Type B pancreatic cell (in vitro differentiated cells): ENCODE results near the gene ZNF28. TPM values are rescaled to one million over a fixed set of nuclear protein-coding genes. Genes with fewer than 3 reads are reported as not detected.
"Not testable (repeated sequence)": the region's sequence is repeated elsewhere in the genome, so short reads cannot be mapped to it uniquely, and the experiment has no call there.

Experiments
- DNase-seq: peaks from one replicate; pipeline ENCODE4 v3.0.0; 2021; ENCODE audit warnings: mixed read lengths; ENCODE audit not compliant: unreplicated experiment; ENCODE audit errors: extremely low spot score
- H3K27ac Mint-ChIP-seq: 2 replicates; pipeline ENCODE4 v1.8.0; 2021; ENCODE audit warnings: mild to moderate bottlenecking, mixed read lengths
- H3K27me3 Mint-ChIP-seq: 2 replicates; pipeline ENCODE4 v1.8.0; 2021; ENCODE audit warnings: mixed read lengths
- H3K36me3 Mint-ChIP-seq: 2 replicates; pipeline ENCODE4 v1.8.0; 2021; ENCODE audit warnings: mixed read lengths
- H3K4me1 Mint-ChIP-seq: one replicate; pipeline ENCODE4 v1.8.0; 2021; ENCODE audit warnings: mixed read lengths; ENCODE audit not compliant: unreplicated experiment
- H3K4me3 Mint-ChIP-seq: 2 replicates; pipeline ENCODE4 v1.8.0; 2021; ENCODE audit warnings: mild to moderate bottlenecking, mixed read lengths
- H3K9me3 Mint-ChIP-seq: 2 replicates; pipeline ENCODE4 v1.8.0; 2021; ENCODE audit warnings: mixed read lengths
- CTCF ChIP-seq: fragments of 200-600 bp; sonication (generic); conservative IDR thresholded peaks from 2 replicates; pipeline ENCODE4 v1.5.0; 2021; ENCODE audit warnings: antibody characterized with exemption, mild to moderate bottlenecking
- total RNA-seq: library from RNA; stranded (reverse); gene quantifications from 2 replicates; pipeline ENCODE4 v1.2.1, GENCODE V29; 2021; ENCODE audit warnings: low replicate concordance

The ZNF28 gene
- total RNA-seq, 1 donor from 2014 or later: 23.0 TPM

- no peak for DNase-seq
Measured at GRCh38 chr19:52825765-52826164, 4.3 kb upstream of the ZNF28 start.

GRCh38 chr19:52823676-52824075, 2.2 kb upstream of the ZNF28 start:
- Mint-ChIP-seq H3K4me3 (no peak overlapping the region), H3K4me1 (peaks cover 13% of the 10 kb centered on the region), H3K9me3 (peaks cover 3% of the 10 kb centered on the region), H3K27me3 (no peaks in the 10 kb centered on the region), H3K27ac (no peak overlapping the region), H3K36me3 (peaks cover 5% of the 10 kb centered on the region)
- no peak for TF ChIP-seq CTCF
- DNase-seq: no peak

More at GRCh38 chr19:52825765-52826164, 4.3 kb upstream of the ZNF28 start:
- Mint-ChIP-seq H3K27me3 (no peaks in the 10 kb centered on the region), H3K4me1 (peaks cover 8% of the 10 kb centered on the region), H3K9me3 (peaks cover 3% of the 10 kb centered on the region), H3K36me3 (peaks cover under 1% of the 10 kb centered on the region), H3K4me3 (no peak overlapping the region), H3K27ac (no peak overlapping the region)
- no peak for TF ChIP-seq CTCF

- DNase-seq: not testable (repeated sequence)
Measured at GRCh38 chr19:52820472-52821203, 795 bp downstream of the ZNF28 start.

GRCh38 chr19:52809801-52810200, 11.6 kb downstream of the ZNF28 start:
- TF ChIP-seq CTCF: no peak
- no peak for DNase-seq
- no peak overlapping the region for H3K27ac Mint-ChIP-seq
- H3K4me1 Mint-ChIP-seq: no peaks in the 10 kb centered on the region
- H3K9me3 Mint-ChIP-seq: no peaks in the 10 kb centered on the region
- H3K27me3 Mint-ChIP-seq: no peaks in the 10 kb centered on the region
- H3K4me3 Mint-ChIP-seq: no peak overlapping the region
- peaks cover 25% of the 10 kb centered on the region for H3K36me3 Mint-ChIP-seq

More at GRCh38 chr19:52820472-52821203, 795 bp downstream of the ZNF28 start:
- H3K9me3 Mint-ChIP-seq, H3K27me3 Mint-ChIP-seq: not testable (repeated sequence)
- H3K36me3 Mint-ChIP-seq: peaks cover 15% of the 10 kb centered on the region
- peak overlapping the region; percentile 92 for H3K4me3 Mint-ChIP-seq
- H3K27ac Mint-ChIP-seq: peak overlapping the region; percentile 78
- peaks cover 13% of the 10 kb centered on the region for H3K4me1 Mint-ChIP-seq

GRCh38 chr19:52799950-52800640, 21.3 kb downstream of the ZNF28 start:
- H3K4me3 Mint-ChIP-seq, H3K27ac Mint-ChIP-seq, H3K27me3 Mint-ChIP-seq: not testable (repeated sequence)

GRCh38 chr19:52789440-52789839, 32.0 kb downstream of the ZNF28 start:
- no peak for DNase-seq
- Mint-ChIP-seq H3K9me3 (no peaks in the 10 kb centered on the region), H3K4me3 (peak overlapping the region; percentile 70), H3K27me3 (peaks cover 10% of the 10 kb centered on the region), H3K27ac (no peak overlapping the region), H3K36me3 (peaks cover 5% of the 10 kb centered on the region), H3K4me1 (peaks cover 15% of the 10 kb centered on the region)
- TF ChIP-seq CTCF: no peak

More at GRCh38 chr19:52799950-52800640, 21.3 kb downstream of the ZNF28 start:
- peaks cover 35% of the 10 kb centered on the region for H3K9me3 Mint-ChIP-seq
- H3K4me1 Mint-ChIP-seq, DNase-seq: not testable (repeated sequence)
- peaks cover 70% of the 10 kb centered on the region for H3K36me3 Mint-ChIP-seq
